Measurements from ENCODE around the gene SPANXA1. TPM values are rescaled to one million over a fixed set of nuclear protein-coding genes. Genes with fewer than 3 reads are reported as not detected.
"Not testable (repeated sequence)": the region's sequence is repeated elsewhere in the genome, so short reads cannot be mapped to it uniquely, and the experiment has no call there.

Gene SPANXA1, protein sequence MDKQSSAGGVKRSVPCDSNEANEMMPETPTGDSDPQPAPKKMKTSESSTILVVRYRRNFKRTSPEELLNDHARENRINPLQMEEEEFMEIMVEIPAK
- total RNA-seq (2013; cell fraction: nucleolus; rRNA removed), result not detected in 2 replicates
- total RNA-seq (2014; rRNA removed) (not detected in 2 replicates), total RNA-seq (2014; rRNA removed; fragmentation: Illumina TruSeq; extraction: Trizol) (not detected in 2 replicates), total RNA-seq (2021) (not detected in 2 replicates), polyA plus RNA-seq (2011; rRNA removed) (0.16 and 0.22 TPM in 2 replicates), polyA plus RNA-seq (2014; fragmentation: Illumina TruSeq; extraction: Trizol) (not detected in 2 replicates), polyA plus RNA-seq (2014; fragmentation: Nextera tagmentation; extraction: Ambion mirVana) (not detected), polyA plus RNA-seq (2014; rRNA removed) (not detected in 2 replicates), polyA plus RNA-seq (2016; fragmentation: Nextera tagmentation; extraction: Ambion mirVana) (not detected), polyA minus RNA-seq (2011; rRNA and poly(A)+ RNA removed) (not detected in 2 replicates), Bru-seq, nascent RNA (not detected), BruChase-seq, experiment 1, labeled RNA remaining after a 6-hour chase (not detected), BruChase-seq, experiment 2, labeled RNA remaining after a 2-hour chase (not detected)
- polyA plus RNA-seq (2011; ENCODE audit: low read depth), result not detected
- 0.13 TPM in 1 of 2 replicates, not detected in the other for polyA plus RNA-seq (2011; cell fraction: cytosol; rRNA removed)
- not detected in 2 replicates for polyA plus RNA-seq (2011; cell fraction: nucleus; rRNA removed)
- not detected in 2 replicates for polyA plus RNA-seq (2012)
- not detected in 2 replicates for polyA minus RNA-seq (2011; cell fraction: cytosol; rRNA and poly(A)+ RNA removed)
- polyA minus RNA-seq (2011; cell fraction: nucleus; rRNA and poly(A)+ RNA removed), result not detected in 2 replicates
- long read RNA-seq, experiment 1, result 0 reads
- long read RNA-seq, experiment 2, partial matches to known transcripts, result 0 of 1 reads
- long read RNA-seq, experiment 2, other reads (novel, unspliced or antisense), result 0 of 1 reads

GRCh38 chrX:141584638-141585037 is at the start of gene SPANXA1:
Gene SPANXA1, minus strand, starts transcription at chrX:141584738. Its CDS starts 60 bp downstream, at chrX:141584678.
- H3K27ac ChIP-seq (ENCODE audit: control insufficient read depth, insufficient read depth); H3K36me3 ChIP-seq (ENCODE audit: control insufficient read depth in 2 of 2, insufficient read depth in 2 of 2, low read length in 1 of 2); BruUV-seq (replicated peaks); H3K9me3 ChIP-seq (replicated peaks; ENCODE audit: control insufficient read depth, insufficient read depth, low read length); ATAC-seq; in situ Hi-C loops (cut with MboI); H3K79me2 ChIP-seq (ENCODE audit: control insufficient read depth, insufficient read depth, low read length); FAIRE-seq; H3K4me3 ChIP-seq; H3K27me3 ChIP-seq (replicated peaks in 1 of 2; ENCODE audit: control insufficient read depth in 2 of 2, insufficient read depth in 2 of 2, low read length in 1 of 2); H3K4me2 ChIP-seq (ENCODE audit: control insufficient read depth, insufficient read depth); H3K9ac ChIP-seq (ENCODE audit: control insufficient read depth, insufficient read depth, low read length); POLR2A ChIA-PET; intact Hi-C loops (cut with micrococcal nuclease; ENCODE audit: unreplicated experiment); CTCF ChIA-PET; SMC1A ChIA-PET (ENCODE audit: uncharacterized antibody, unreplicated experiment); H4K20me1 ChIP-seq (ENCODE audit: control insufficient read depth, insufficient read depth); H2AFZ ChIP-seq (ENCODE audit: control insufficient read depth, low read depth, low read length); H3K4me1 ChIP-seq (ENCODE audit: control insufficient read depth, insufficient read depth, low read length); DNase-seq (ENCODE audit: low read depth, low spot score): not testable (repeated sequence)
- RAD21 ChIA-PET (ENCODE audit: unreplicated experiment), result interaction anchor here (0.8 kb wide), 1 partner anchor 75 kb away, joined by 3 read pairs; no protein-coding TSS in a partner anchor
- WGBS (ENCODE audit: insufficient coverage, insufficient replicate concordance, low lambda C conversion rate, missing lambda C conversion rate), result no CpG with 5 or more reads among the region's 10 CpGs

DNA sequence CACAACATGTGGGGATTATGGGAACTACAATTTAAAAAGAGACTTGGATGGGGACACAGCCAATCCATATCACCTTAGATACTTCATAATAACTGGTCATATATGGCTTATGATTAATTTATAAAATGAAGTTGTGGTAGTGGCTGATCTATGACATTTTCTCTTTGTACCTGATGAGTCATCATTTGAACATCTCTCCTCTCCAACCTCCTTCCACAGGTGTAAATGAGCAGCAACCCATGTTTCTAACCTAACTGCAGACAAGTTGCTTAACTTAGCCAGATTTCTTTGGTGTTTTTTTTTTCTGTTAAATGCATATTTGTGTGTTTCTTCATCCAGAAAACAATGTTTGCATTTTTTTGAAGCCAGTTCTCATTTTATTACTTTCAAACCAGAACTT is 47.6 kb upstream of the SPANXA1 start:
- Histone ChIP-seq H3K27ac (ENCODE audit: control insufficient read depth, insufficient read depth) (no peak overlapping the region), H3K4me3 (no peak overlapping the region), H3K4me1 (ENCODE audit: control insufficient read depth, insufficient read depth, low read length) (no peaks in the 10 kb centered on the region), H3K36me3 (ENCODE audit: control insufficient read depth in 2 of 2, insufficient read depth in 2 of 2, low read length in 1 of 2) (no peaks in the 10 kb centered on the region), H3K9me3 (replicated peaks; ENCODE audit: control insufficient read depth, insufficient read depth, low read length) (no peaks in the 10 kb centered on the region), H3K4me2 (ENCODE audit: control insufficient read depth, insufficient read depth) (no peak overlapping the region), H3K79me2 (ENCODE audit: control insufficient read depth, insufficient read depth, low read length) (no peaks in the 10 kb centered on the region), H4K20me1 (ENCODE audit: control insufficient read depth, insufficient read depth) (no peaks in the 10 kb centered on the region), H3K9ac (ENCODE audit: control insufficient read depth, insufficient read depth, low read length) (no peak overlapping the region), H3K27me3 (replicated peaks in 1 of 2; ENCODE audit: control insufficient read depth in 2 of 2, insufficient read depth in 2 of 2, low read length in 1 of 2) (no peaks in the 10 kb centered on the region), H2AFZ (ENCODE audit: control insufficient read depth, low read depth, low read length) (no peak overlapping the region)
- RAD21 ChIA-PET (ENCODE audit: unreplicated experiment), result no interaction called here
- FAIRE-seq (no peak), DNase-seq (ENCODE audit: low read depth, low spot score) (no peak), ATAC-seq (no peak)
- no TSS peak for BruUV-seq (replicated peaks)
- SMC1A ChIA-PET (ENCODE audit: uncharacterized antibody, unreplicated experiment), result no interaction called here
- TF ChIP-seq EGR1 (IDR thresholded peaks at IDR 0.05; ENCODE audit: borderline replicate concordance in 1 of 2, low read depth in 2 of 2, low read length in 2 of 2), result no peak
- CTCF ChIA-PET, result no interaction called here
- intact Hi-C loops (cut with micrococcal nuclease; ENCODE audit: unreplicated experiment), result no loop called here
- in situ Hi-C loops (cut with MboI), result no loop called here
- POLR2A ChIA-PET, result no interaction called here
